DND-41 (cell line): Measurements from ENCODE around the gene SOX11.

ENCODE experiments used
- ATAC-seq: fragments of 200-7000 bp; cut with Tn5 transposase; 3 replicates; pipeline ENCODE4 v1.9.1; 2021; ENCODE audit warnings: low read depth; ENCODE audit not compliant: insufficient read depth
- DNase-seq: peaks from one replicate; pipeline ENCODE4 v3.0.0-alpha.2; 2020
- H2AFZ ChIP-seq: 2 replicates; pipeline ENCODE4 v1.6.0; 2012; ENCODE audit warnings: low read depth, low read length
- H3K27ac ChIP-seq: 2 replicates; pipeline ENCODE4 v1.5.1; 2012; ENCODE audit warnings: low read length, inconsistent platforms
- H3K27me3 ChIP-seq: fragments of 200-600 bp; sonication (generic); 2 replicates; pipeline ENCODE4 v1.6.0; 2012; ENCODE audit warnings: low read length, mild to moderate bottlenecking, inconsistent platforms; ENCODE audit not compliant: insufficient read depth, poor library complexity
- H3K36me3 ChIP-seq: 2 replicates; pipeline ENCODE4 v1.5.1; 2012; ENCODE audit warnings: low read length, inconsistent platforms; ENCODE audit not compliant: insufficient read depth
- H3K4me1 ChIP-seq: 2 replicates; pipeline ENCODE4 v1.5.1; 2012; ENCODE audit warnings: mild to moderate bottlenecking, low read length; ENCODE audit not compliant: insufficient read depth
- H3K4me2 ChIP-seq: 2 replicates; pipeline ENCODE4 v1.6.0; 2012; ENCODE audit warnings: mild to moderate bottlenecking, moderate library complexity, low read length, inconsistent platforms; ENCODE audit not compliant: insufficient read depth
- H3K4me3 ChIP-seq, 2 experiments: fragments of 200-600 bp in 1 of 2; shearing (Covaris generic) in 1 of 2; 2 replicates each; pipeline ENCODE4 v1.5.1; 2012 to 2016; ENCODE audit warnings: inconsistent platforms in 2 of 2, low read length in 2 of 2, mild to moderate bottlenecking in 2 of 2, low read depth in 1 of 2, moderate library complexity in 1 of 2
- H3K79me2 ChIP-seq: 2 replicates; pipeline ENCODE4 v1.6.0; 2012; ENCODE audit warnings: low read length, inconsistent platforms; ENCODE audit not compliant: insufficient read depth
- H3K9ac ChIP-seq: 2 replicates; pipeline ENCODE4 v1.6.0; 2012; ENCODE audit warnings: low read depth, mild to moderate bottlenecking, inconsistent platforms, low read length, moderate library complexity
- H3K9me3 ChIP-seq: 2 replicates; pipeline ENCODE4 v1.5.1; 2012; ENCODE audit warnings: low read length, moderate library complexity, mild to moderate bottlenecking, inconsistent platforms; ENCODE audit not compliant: insufficient read depth, severe bottlenecking
- H4K20me1 ChIP-seq: 2 replicates; pipeline ENCODE4 v1.6.0; 2012; ENCODE audit warnings: low read length; ENCODE audit not compliant: insufficient read depth
- EZH2 ChIP-seq: IDR thresholded peaks from 3 replicates; pipeline ENCODE4 v1.6.1; 2012; ENCODE audit warnings: borderline replicate concordance, low read depth, mild to moderate bottlenecking, moderate library complexity, low read length, inconsistent platforms; ENCODE audit not compliant: severe bottlenecking
- TF ChIP-seq, protein P1 (sequence below): IDR thresholded peaks from 2 replicates; pipeline ENCODE4 v1.5.1; 2012; ENCODE audit warnings: borderline replicate concordance, low read length, moderate library complexity, mild to moderate bottlenecking; ENCODE audit not compliant: poor library complexity, severe bottlenecking; ENCODE audit errors: extremely low read depth

SOX11 gene

DNA sequence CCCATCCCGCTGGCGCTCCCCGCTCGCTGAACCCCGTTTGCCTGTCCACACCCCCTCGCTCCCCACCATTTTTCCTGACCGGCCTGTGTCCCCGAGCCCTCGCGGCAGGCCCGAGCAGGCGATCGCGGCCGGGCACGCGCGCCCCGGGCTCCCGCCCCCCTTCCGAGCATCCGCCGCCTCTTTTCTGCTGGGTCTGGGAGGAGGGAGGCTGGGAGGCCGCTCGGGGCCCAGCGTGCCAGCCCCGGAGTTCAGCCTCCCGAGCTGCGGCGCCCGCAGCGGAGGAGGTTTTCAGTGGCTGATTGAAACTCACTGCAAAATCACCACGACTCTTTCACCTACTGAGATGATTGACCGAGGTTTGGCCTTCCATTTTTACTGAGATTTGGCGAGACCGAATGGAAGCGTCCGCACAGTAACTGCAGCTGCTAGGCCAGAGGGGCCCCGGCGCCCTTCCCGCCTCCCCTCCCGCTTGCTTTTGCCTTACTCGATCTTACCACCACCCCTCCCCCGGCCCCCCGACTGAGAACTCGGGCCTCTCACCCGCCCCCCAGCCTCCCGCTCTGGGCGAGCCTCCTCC, 4.8 kb downstream of the SOX11 start:
- H3K36me3 ChIP-seq: no peaks in the 10 kb centered on the region
- no peak overlapping the region for H3K9ac ChIP-seq
- no peak for TF ChIP-seq EZH2
- TF ChIP-seq, protein P1, sequence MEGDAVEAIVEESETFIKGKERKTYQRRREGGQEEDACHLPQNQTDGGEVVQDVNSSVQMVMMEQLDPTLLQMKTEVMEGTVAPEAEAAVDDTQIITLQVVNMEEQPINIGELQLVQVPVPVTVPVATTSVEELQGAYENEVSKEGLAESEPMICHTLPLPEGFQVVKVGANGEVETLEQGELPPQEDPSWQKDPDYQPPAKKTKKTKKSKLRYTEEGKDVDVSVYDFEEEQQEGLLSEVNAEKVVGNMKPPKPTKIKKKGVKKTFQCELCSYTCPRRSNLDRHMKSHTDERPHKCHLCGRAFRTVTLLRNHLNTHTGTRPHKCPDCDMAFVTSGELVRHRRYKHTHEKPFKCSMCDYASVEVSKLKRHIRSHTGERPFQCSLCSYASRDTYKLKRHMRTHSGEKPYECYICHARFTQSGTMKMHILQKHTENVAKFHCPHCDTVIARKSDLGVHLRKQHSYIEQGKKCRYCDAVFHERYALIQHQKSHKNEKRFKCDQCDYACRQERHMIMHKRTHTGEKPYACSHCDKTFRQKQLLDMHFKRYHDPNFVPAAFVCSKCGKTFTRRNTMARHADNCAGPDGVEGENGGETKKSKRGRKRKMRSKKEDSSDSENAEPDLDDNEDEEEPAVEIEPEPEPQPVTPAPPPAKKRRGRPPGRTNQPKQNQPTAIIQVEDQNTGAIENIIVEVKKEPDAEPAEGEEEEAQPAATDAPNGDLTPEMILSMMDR: no peak
- peaks cover 2% of the 10 kb centered on the region for H3K9me3 ChIP-seq
- no peaks in the 10 kb centered on the region for H3K27me3 ChIP-seq
- no peak overlapping the region for H3K27ac ChIP-seq
- ATAC-seq (no peak), DNase-seq (no peak)
- H3K79me2 ChIP-seq: no peaks in the 10 kb centered on the region
- no peak overlapping the region for H2AFZ ChIP-seq
- no peaks in the 10 kb centered on the region for H4K20me1 ChIP-seq
- no peak overlapping the region for H3K4me3 ChIP-seq
- no peak overlapping the region for H3K4me2 ChIP-seq
- peaks cover 54% of the 10 kb centered on the region for H3K4me1 ChIP-seq

DNA sequence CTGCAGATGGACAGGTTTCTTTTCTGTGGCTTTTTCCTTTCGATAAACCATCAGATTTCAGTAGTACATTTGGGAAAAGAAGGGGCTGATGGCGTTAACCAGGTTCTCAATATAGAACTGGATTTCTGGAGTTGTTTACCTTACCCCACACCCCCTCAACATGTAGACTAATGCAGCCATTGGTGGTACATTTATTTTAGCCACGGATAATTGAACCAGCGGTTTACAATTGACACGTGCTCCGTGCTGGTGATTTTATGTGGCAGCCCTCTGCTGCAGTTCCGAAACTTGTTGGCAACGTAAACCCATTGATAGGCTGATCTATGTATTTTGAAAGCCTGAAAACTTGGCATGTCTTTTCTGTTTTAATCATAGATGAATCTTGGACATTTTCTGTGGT, 5.4 kb downstream of the SOX11 start:
- Histone ChIP-seq H3K27ac (no peak overlapping the region), H3K79me2 (no peaks in the 10 kb centered on the region), H3K4me2 (no peak overlapping the region), H3K4me1 (peaks cover 54% of the 10 kb centered on the region), H3K27me3 (no peaks in the 10 kb centered on the region), H4K20me1 (no peaks in the 10 kb centered on the region), H2AFZ (no peak overlapping the region), H3K4me3 (no peak overlapping the region), H3K9ac (no peak overlapping the region), H3K9me3 (peaks cover 2% of the 10 kb centered on the region), H3K36me3 (no peaks in the 10 kb centered on the region)
- no peak for ATAC-seq
- no peak for DNase-seq
- TF ChIP-seq EZH2: no peak
- TF ChIP-seq, protein P1: no peak

DNA sequence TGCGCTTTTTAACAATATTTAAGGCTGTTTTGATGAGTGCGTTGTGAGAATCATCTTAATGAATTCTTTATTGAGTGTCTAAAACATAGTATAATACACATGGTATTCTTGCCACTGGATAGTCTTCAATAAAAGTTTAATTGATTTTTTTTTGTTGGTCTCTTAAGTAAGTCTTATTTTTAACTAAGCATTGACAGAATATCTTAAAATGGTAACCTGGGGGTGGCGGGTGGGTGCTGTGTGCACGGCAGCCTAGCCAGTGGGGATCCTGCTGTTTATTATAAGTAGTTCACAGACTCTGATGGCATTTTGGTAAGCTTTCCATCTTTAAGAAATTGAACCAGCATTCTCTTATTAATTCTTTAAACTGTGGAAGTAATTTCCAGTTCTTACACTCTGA, 6.0 kb downstream of the SOX11 start:
- Histone ChIP-seq H3K27ac (no peak overlapping the region), H3K4me2 (no peak overlapping the region)

More for the DNA sequence above, 6.0 kb downstream of the SOX11 start:
- H3K27me3 ChIP-seq: no peaks in the 10 kb centered on the region
- no peaks in the 10 kb centered on the region for H3K9me3 ChIP-seq
- TF ChIP-seq, protein P1: no peak
- no peak for TF ChIP-seq EZH2
- no peak overlapping the region for H3K4me3 ChIP-seq
- no peaks in the 10 kb centered on the region for H4K20me1 ChIP-seq
- no peaks in the 10 kb centered on the region for H3K79me2 ChIP-seq
- no peak for ATAC-seq
- H2AFZ ChIP-seq: no peak overlapping the region
- DNase-seq: no peak
- no peaks in the 10 kb centered on the region for H3K36me3 ChIP-seq
- H3K4me1 ChIP-seq: peaks cover 54% of the 10 kb centered on the region
- H3K9ac ChIP-seq: no peak overlapping the region
